GM19043 (cell line): ENCODE data around the gene PBLD.

Experiments used
- ATAC-seq: cut with Tn5 transposase; IDR thresholded peaks from one replicate; pipeline ENCODE4 v1.9.1; 2021; ENCODE audit warnings: low read depth; ENCODE audit not compliant: unreplicated experiment

PBLD gene

GRCh38 chr10:68239069-68239468 is 93.7 kb downstream of the PBLD start:
- no peak for ATAC-seq

- no peak for ATAC-seq
Observed at GRCh38 chr10:68238371-68238770, 94.4 kb downstream of the PBLD start.

DNA sequence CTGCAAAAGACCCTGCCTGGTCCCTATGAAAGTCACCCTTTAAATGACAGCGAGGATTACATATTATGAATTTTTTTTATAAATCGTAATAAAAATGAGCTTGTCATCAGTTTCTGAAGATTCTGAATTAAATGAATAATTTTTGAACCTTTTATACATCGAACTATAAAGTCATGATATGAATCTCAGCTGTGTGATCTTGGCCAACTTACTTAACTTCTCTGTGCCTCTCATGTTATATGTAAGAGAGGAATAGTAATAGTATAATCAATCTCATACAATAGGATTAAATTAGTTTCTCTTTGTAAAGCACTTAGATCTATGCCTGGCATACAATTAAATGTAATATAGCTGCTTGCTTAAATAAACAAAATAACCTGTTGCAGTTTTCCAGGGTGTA is 95.6 kb downstream of the PBLD start:
- no peak for ATAC-seq

- ATAC-seq: no peak
Observed at GRCh38 chr10:68235581-68235980, 97.1 kb downstream of the PBLD start.

GRCh38 chr10:68235111-68235510 is 97.6 kb downstream of the PBLD start:
- no peak for ATAC-seq

- no peak for ATAC-seq
Observed at GRCh38 chr10:68233046-68233445, 99.7 kb downstream of the PBLD start.
